ENCODE data around the gene ULK2. TPM values are rescaled to one million over a fixed set of nuclear protein-coding genes. Genes with fewer than 3 reads are reported as not detected.

Gene ULK2
- total RNA-seq, 1 experiment from 2014 or later: 12.7 TPM

- H3K27me3 ChIP-seq (ENCODE audit: insufficient read depth, low read length): no peaks in the 10 kb centered on the region
- DNase-seq (ENCODE audit: low read depth, low spot score) (peak; percentile 16), ATAC-seq (peak; percentile 75)
- H2AFZ ChIP-seq (ENCODE audit: low read depth, low read length, poor library complexity, severe bottlenecking): no peak overlapping the region
- peaks cover 16 to 17% of the 10 kb centered on the region in 2 experiments for H3K4me1 ChIP-seq (ENCODE audit: control insufficient read depth in 1 of 2, insufficient read depth in 2 of 2, low read length in 2 of 2)
- H3K36me3 ChIP-seq (ENCODE audit: control insufficient read depth in 1 of 2, insufficient read depth in 2 of 2, low read length in 2 of 2): peaks cover under 1 to 4% of the 10 kb centered on the region in 2 experiments; a peak in 2 of 4 replicates
- H3K27ac ChIP-seq (ENCODE audit: low read depth, low read length): peak overlapping the region; percentile 28; the same call in 1 of the 2 replicates
- no peaks in the 10 kb centered on the region for H3K79me2 ChIP-seq (ENCODE audit: insufficient read depth, low read length)
- H3K4me2 ChIP-seq (ENCODE audit: low read length): peak overlapping the region; percentile 44
- no peaks in the 10 kb centered on the region for H4K20me1 ChIP-seq (ENCODE audit: insufficient read depth)
- H3K4me3 ChIP-seq (replicated peaks in 1 of 2; ENCODE audit: low read depth in 1 of 2, low read length in 2 of 2): no peak overlapping the region
- intact Hi-C loops (cut with micrococcal nuclease): no loop called here
- H3K9me3 ChIP-seq (ENCODE audit: control insufficient read depth in 1 of 2, insufficient read depth in 1 of 2, low read depth in 1 of 2, low read length in 2 of 2): no peaks in the 10 kb centered on the region
- no peak overlapping the region for H3K9ac ChIP-seq (ENCODE audit: low read length)
- ChIA-PET RAD21 (ENCODE audit: low non-redundant PET in 1 of 2, low total read pairs in 2 of 2, uncharacterized antibody in 2 of 2, unreplicated experiment in 2 of 2) (no interaction called here), POLR2A (interaction anchor here (0.6 kb wide), 1 partner anchor 15 kb away, joined by 3 read pairs; no protein-coding TSS in a partner anchor), CTCF (no interaction called here)
- no TSS peak for BruUV-seq (replicated peaks)
- H3K9me2 ChIP-seq (ENCODE audit: insufficient read depth): no peaks in the 10 kb centered on the region
- TF ChIP-seq RAD21 (IDR thresholded peaks at IDR 0.05; ENCODE audit: low read depth) (no peak), POLR2AphosphoS5 (IDR thresholded peaks at IDR 0.05; ENCODE audit: low read depth, low read length) (no peak), FOSL1 (IDR thresholded peaks at IDR 0.05; ENCODE audit: low read depth) (peak; percentile 20; the same call in 1 of the 2 replicates), CBX3 (IDR thresholded peaks at IDR 0.05; ENCODE audit: low read depth) (no peak), JUND (IDR thresholded peaks at IDR 0.05) (0 out of 2 replicates have a peak, but pooled peaks have one; percentile 10)
- TF ChIP-seq, protein P1, sequence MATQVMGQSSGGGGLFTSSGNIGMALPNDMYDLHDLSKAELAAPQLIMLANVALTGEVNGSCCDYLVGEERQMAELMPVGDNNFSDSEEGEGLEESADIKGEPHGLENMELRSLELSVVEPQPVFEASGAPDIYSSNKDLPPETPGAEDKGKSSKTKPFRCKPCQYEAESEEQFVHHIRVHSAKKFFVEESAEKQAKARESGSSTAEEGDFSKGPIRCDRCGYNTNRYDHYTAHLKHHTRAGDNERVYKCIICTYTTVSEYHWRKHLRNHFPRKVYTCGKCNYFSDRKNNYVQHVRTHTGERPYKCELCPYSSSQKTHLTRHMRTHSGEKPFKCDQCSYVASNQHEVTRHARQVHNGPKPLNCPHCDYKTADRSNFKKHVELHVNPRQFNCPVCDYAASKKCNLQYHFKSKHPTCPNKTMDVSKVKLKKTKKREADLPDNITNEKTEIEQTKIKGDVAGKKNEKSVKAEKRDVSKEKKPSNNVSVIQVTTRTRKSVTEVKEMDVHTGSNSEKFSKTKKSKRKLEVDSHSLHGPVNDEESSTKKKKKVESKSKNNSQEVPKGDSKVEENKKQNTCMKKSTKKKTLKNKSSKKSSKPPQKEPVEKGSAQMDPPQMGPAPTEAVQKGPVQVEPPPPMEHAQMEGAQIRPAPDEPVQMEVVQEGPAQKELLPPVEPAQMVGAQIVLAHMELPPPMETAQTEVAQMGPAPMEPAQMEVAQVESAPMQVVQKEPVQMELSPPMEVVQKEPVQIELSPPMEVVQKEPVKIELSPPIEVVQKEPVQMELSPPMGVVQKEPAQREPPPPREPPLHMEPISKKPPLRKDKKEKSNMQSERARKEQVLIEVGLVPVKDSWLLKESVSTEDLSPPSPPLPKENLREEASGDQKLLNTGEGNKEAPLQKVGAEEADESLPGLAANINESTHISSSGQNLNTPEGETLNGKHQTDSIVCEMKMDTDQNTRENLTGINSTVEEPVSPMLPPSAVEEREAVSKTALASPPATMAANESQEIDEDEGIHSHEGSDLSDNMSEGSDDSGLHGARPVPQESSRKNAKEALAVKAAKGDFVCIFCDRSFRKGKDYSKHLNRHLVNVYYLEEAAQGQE (IDR thresholded peaks at IDR 0.05; ENCODE audit: low read depth): no peak
- TF ChIP-seq, protein P2, sequence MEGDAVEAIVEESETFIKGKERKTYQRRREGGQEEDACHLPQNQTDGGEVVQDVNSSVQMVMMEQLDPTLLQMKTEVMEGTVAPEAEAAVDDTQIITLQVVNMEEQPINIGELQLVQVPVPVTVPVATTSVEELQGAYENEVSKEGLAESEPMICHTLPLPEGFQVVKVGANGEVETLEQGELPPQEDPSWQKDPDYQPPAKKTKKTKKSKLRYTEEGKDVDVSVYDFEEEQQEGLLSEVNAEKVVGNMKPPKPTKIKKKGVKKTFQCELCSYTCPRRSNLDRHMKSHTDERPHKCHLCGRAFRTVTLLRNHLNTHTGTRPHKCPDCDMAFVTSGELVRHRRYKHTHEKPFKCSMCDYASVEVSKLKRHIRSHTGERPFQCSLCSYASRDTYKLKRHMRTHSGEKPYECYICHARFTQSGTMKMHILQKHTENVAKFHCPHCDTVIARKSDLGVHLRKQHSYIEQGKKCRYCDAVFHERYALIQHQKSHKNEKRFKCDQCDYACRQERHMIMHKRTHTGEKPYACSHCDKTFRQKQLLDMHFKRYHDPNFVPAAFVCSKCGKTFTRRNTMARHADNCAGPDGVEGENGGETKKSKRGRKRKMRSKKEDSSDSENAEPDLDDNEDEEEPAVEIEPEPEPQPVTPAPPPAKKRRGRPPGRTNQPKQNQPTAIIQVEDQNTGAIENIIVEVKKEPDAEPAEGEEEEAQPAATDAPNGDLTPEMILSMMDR (IDR thresholded peaks at IDR 0.05 in 2 of 3, conservative IDR thresholded peaks at IDR 0.05 in 1 of 3; ENCODE audit: borderline replicate concordance in 1 of 3, insufficient read depth in 1 of 3, low read depth in 2 of 3, low read length in 2 of 3): no peak
Measured at GRCh38 chr17:19897903-19898302, 30.2 kb upstream of the ULK2 start.
